Activated T-helper 9 cell treated with anti-CD3 and anti-CD28 coated beads, Interleukin-2, amount 50 U/mL, for 16 hours (primary cell): ENCODE data around the gene NUDT9.
"Not testable (repeated sequence)": the region's sequence is repeated elsewhere in the genome, so short reads cannot be mapped to it uniquely, and the experiment has no call there.

ENCODE experiments used
- DNase-seq: peaks from one replicate; pipeline ENCODE4 v3.0.0-alpha.2; 2020; ENCODE audit warnings: low read depth

Gene NUDT9

GRCh38 chr4:87409420-87409939 lies 12.9 kb upstream of the NUDT9 start:
- DNase-seq, result no peak

GRCh38 chr4:87410157-87410556 lies 12.2 kb upstream of the NUDT9 start:
- no peak for DNase-seq

- DNase-seq, result no peak
Measured at GRCh38 chr4:87410679-87411078, 11.7 kb upstream of the NUDT9 start.

DNA sequence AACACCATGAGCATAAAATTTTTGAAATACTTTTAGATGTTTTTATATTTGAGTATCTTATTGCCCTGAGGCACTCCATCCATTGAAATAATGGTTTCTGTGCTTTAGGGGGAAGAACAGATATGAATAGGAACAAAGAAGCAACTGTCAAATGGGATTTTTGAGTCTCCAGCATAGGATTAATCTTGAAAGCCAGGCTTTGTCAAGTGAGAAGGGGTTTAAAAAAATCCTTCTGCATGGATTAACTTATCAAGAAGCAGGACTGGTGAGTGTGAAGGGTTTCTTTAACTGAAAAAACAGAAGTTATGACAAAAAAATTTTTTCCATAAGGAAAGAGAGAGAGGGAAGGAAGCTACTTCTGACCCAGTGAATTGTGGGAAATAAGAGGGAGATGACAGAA lies 7.6 kb upstream of the NUDT9 start:
- no peak for DNase-seq

- DNase-seq, result no peak
Measured at GRCh38 chr4:87416965-87417364, 5.4 kb upstream of the NUDT9 start.

- DNase-seq, result not testable (repeated sequence)
Measured at GRCh38 chr4:87418410-87418809, 4.0 kb upstream of the NUDT9 start.

GRCh38 chr4:87419578-87420249 lies 2.7 kb upstream of the NUDT9 start:
- no peak for DNase-seq

GRCh38 chr4:87420276-87420830 lies 2.0 kb upstream of the NUDT9 start:
- no peak for DNase-seq

- DNase-seq, result no peak
Measured at GRCh38 chr4:87423317-87424098, 1.1 kb downstream of the NUDT9 start.

DNA sequence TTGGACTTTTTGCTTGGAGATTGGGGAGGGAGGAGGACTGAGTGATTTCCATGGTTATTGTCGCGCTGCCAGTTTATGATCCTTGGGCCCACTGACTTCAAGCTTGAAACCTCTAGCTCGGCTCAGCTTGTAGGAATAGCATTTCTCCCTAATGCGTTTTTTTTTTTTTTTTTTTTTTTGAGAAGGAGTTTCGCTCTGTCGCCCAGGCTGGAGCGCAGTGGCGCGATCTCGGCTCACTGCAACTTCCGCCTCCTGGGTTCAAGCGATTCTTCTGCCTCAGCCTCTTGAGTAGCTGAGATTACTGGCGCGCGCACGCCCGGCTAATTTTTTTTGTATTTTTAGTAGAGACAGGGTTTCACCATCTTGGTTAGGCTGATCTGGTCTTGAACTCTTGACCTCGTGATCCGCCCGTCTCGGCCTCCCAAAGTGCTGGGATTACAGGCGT lies 1.7 kb downstream of the NUDT9 start:
- not testable (repeated sequence) for DNase-seq

DNA sequence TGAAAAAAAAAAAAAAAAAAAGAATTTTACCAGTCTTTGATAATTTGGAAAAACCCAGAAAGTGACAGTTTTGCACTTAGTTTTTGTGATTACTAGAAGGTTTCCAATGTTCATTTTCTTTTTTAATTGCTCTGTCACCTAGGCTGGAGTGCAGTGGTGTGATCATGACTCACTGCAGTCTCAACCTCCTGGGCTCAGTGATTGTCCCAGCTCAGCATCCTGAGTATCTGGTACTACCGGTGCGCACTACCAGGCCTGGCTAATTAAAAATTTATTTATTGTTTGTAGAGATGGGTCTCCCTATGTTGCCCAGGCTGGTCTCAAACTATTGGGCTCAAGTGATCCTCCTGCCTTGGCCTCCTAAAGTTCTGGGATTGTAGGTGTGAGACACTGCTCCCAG lies 3.3 kb downstream of the NUDT9 start:
- no peak for DNase-seq

GRCh38 chr4:87426865-87427517 lies 4.6 kb downstream of the NUDT9 start:
- no peak for DNase-seq

DNA sequence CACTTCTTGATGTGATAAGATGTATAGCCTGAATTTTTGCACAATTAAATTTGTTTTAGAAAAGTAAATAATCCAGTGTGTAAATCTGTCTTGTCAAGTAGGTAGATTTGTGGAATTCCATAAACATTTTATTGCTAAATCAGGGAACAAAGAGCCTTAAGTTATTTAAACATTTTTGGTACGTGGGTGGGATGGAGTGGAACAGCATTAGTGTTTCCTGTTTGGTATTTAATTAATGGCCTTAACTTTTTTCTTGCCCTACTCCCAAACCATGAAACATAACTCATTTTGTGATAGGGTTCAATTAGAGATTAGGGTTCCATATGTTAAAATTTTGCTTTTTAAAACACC lies 5.1 kb downstream of the NUDT9 start:
- no peak for DNase-seq

DNA sequence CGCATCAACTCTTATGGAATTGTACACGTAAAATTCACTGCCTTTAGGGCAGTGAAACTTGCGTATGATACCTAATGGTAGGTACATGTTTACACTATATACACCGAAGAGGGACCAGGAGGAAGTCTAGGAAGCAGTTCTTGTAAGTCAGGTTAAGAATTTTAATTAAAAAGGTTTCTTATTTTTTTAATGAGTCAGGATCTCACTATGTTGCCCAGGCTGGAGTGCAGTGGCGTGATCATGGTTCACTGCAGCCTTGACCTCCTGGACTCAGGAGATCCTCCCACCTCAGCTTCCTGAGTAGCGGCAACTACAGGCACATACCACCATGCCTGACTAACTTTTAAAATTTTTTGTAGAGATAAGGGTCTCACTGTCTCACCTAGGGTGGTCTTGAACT lies 6.6 kb downstream of the NUDT9 start:
- DNase-seq, result no peak

GRCh38 chr4:87430038-87430437 lies 7.7 kb downstream of the NUDT9 start:
- DNase-seq, result no peak

GRCh38 chr4:87433342-87433741 lies 11.0 kb downstream of the NUDT9 start:
- DNase-seq, result no peak

- no peak for DNase-seq
Measured at GRCh38 chr4:87442889-87443288, 20.5 kb downstream of the NUDT9 start.

GRCh38 chr4:87444741-87445140 lies 22.4 kb downstream of the NUDT9 start:
- DNase-seq, result no peak

GRCh38 chr4:87445964-87446363 lies 23.6 kb downstream of the NUDT9 start:
- no peak for DNase-seq

DNA sequence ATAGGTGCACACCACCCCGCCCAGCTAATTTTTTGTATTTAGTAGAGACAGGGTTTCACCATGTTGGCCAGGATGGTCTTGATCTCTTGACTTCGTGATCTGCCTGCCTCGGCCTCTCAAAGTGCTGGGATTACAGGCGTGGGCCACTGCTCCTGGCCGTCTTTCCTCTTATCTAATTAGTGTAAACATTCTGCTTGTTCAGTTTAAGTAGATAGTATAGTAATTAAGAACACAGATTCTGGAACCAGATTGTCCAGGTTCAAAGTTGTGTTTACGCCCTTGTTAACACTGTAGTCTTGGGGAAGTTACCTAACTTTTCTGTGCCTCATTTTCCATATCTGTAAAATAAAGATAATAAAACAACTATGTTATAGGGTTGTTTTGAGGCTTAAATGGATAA lies 24.0 kb downstream of the NUDT9 start:
- not testable (repeated sequence) for DNase-seq

DNA sequence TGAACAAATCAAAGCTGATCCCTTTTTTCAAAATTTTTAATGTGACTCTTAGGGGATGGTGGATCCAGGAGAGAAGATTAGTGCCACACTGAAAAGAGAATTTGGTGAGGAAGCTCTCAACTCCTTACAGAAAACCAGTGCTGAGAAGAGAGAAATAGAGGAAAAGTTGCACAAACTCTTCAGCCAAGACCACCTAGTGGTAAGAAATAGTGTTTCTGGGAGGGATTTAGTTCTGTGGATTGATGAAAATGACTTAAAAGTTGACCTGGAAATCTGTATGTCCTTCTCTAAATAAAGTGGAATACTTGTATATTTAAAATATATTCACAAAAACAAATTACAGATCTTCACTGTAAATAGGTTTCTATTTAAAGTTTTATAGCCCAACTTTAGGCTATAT lies 29.2 kb downstream of the NUDT9 start:
- no peak for DNase-seq

DNA sequence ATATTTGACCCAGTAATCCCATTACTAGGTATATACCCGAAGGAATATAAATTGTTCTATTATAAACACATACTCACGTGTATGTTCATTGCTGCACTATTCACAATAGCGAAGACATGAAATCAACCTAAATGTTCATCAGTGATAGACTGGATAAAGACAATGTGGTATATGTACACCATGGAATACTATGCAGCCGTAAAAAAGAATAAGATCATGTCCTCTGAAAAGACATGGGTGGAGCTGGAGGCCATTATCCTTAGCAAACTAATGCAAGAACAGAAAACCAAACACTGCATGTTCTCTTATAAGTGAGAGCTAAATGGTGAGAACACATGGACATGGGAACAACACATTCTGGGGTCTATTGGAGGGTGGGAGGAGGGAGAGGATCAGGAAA lies 36.5 kb downstream of the NUDT9 start:
- DNase-seq, result no peak

DNA sequence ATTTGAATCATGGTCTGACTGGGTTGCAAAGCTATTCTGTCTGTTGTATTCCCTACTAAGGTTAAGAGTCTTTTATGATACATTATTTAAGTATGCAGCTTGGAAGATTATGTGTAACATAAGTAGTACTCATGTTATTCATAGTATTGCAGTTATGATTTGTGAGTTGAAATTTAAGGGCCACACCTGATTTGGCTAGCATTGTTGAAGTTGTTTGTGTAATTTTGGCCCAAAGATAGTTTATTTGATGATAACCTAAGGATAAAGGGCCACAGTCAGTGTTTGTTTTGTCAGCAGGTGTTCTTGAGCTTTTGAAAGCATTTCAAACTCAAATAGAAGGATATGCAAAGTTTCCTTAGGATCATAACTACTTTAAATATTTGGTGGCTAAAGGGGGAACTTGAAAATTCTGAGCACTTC lies 38.9 kb downstream of the NUDT9 start:
- DNase-seq, result no peak
